GM12878 (cell line): ENCODE results near the gene PTPRC. TPM values are rescaled to one million over a fixed set of nuclear protein-coding genes. Genes with fewer than 3 reads are reported as not detected.

Experiments used
- ATAC-seq: fragments of 200-7000 bp; cut with Tn5 transposase; 3 replicates; pipeline ENCODE4 v1.9.1; 2020; ENCODE audit warnings: mild to moderate bottlenecking, moderate library complexity
- BruUV-seq: library from RNA; stranded (reverse); fragments of 400-500 nt; replicated peaks from 2 replicates; lab custom pipeline; 2021; lab: Mats Ljungman, UMichigan
- CTCF ChIA-PET: fragments of 300-600 bp; sonication (Branson Sonifier 250); formaldehyde crosslinking; extraction: SDS; loops from one replicate; lab custom pipeline; 2021; ENCODE audit warnings: inconsistent platforms; lab: Yijun Ruan, JAX
- POLR2A ChIA-PET: fragments of 350-600 bp; formaldehyde crosslinking; extraction: SDS; loops from one replicate; lab custom pipeline; 2021; ENCODE audit warnings: inconsistent platforms; lab: Charles Lee
- RAD21 ChIA-PET: fragments of 300-600 bp; sonication (Branson Sonifier 250); formaldehyde crosslinking; loops from one replicate; lab custom pipeline; 2023; ENCODE audit warnings: antibody characterized with exemption; ENCODE audit not compliant: unreplicated experiment; lab: Charles Lee
- SMC1A ChIA-PET: fragments of 300-600 bp; sonication (Branson Sonifier 250); formaldehyde crosslinking; loops from one replicate; lab custom pipeline; 2023; ENCODE audit not compliant: unreplicated experiment, uncharacterized antibody; lab: Charles Lee
- DNase-seq: peaks from one replicate; pipeline ENCODE4 v3.0.0-alpha.2; 2011; ENCODE audit warnings: low read depth, low spot score
- FAIRE-seq: peaks from 3 replicates; lab custom pipeline; 2011; peaks lifted over from hg19 to GRCh38; lab: Jason Lieb, UNC
- H2AFZ ChIP-seq: 2 replicates; pipeline ENCODE4 v1.6.0; 2011; ENCODE audit warnings: low read depth, low read length, control low read depth; ENCODE audit not compliant: control insufficient read depth
- H3K27ac ChIP-seq: 2 replicates; pipeline ENCODE4 v1.5.1; 2011; ENCODE audit warnings: control low read depth; ENCODE audit not compliant: control insufficient read depth, insufficient read depth
- H3K27me3 ChIP-seq, 2 experiments: replicated peaks in 1 of 2; 2 replicates each; pipeline versions ENCODE4 v1.6.0 to v1.6.1; 2011; ENCODE audit warnings: low read length in 1 of 2; ENCODE audit not compliant: control insufficient read depth in 2 of 2, insufficient read depth in 2 of 2
- H3K36me3 ChIP-seq, 2 experiments: 2 replicates each; pipeline ENCODE4 v1.5.1; 2011; ENCODE audit warnings: low read length in 1 of 2; ENCODE audit not compliant: control insufficient read depth in 2 of 2, insufficient read depth in 2 of 2
- H3K4me1 ChIP-seq: 2 replicates; pipeline ENCODE4 v1.6.1; 2011; ENCODE audit warnings: mild to moderate bottlenecking, low read length, moderate library complexity, mixed read lengths; ENCODE audit not compliant: control insufficient read depth, insufficient read depth
- H3K4me2 ChIP-seq: 2 replicates; pipeline ENCODE4 v1.6.0; 2011; ENCODE audit warnings: control low read depth; ENCODE audit not compliant: control insufficient read depth, insufficient read depth
- H3K4me3 ChIP-seq: fragments of 200-600 bp; sonication (generic); 2 replicates; pipeline ENCODE4 v1.5.1; 2016
- H3K79me2 ChIP-seq: 2 replicates; pipeline ENCODE4 v1.6.0; 2011; ENCODE audit warnings: low read length; ENCODE audit not compliant: control insufficient read depth, insufficient read depth
- H3K9ac ChIP-seq: 2 replicates; pipeline ENCODE4 v1.8.0; 2011; ENCODE audit warnings: low read length, control low read depth, mixed read lengths; ENCODE audit not compliant: control insufficient read depth, insufficient read depth
- H3K9me3 ChIP-seq: replicated peaks from 3 replicates; pipeline ENCODE4 v1.5.1; 2011; ENCODE audit warnings: mild to moderate bottlenecking, low read length; ENCODE audit not compliant: control insufficient read depth, insufficient read depth
- H4K20me1 ChIP-seq: 2 replicates; pipeline ENCODE4 v1.6.0; 2011; ENCODE audit not compliant: control insufficient read depth, insufficient read depth
- CTCF ChIP-seq, 3 experiments: IDR thresholded peaks in 2 of 3; conservative IDR thresholded peaks in 1 of 3; 2 replicates each; pipeline ENCODE4 v1.5.1; 2011; ENCODE audit warnings: low read depth in 3 of 3, low read length in 3 of 3, mild to moderate bottlenecking in 3 of 3, control low read depth in 2 of 3, moderate library complexity in 2 of 3, inconsistent platforms in 1 of 3, mixed read lengths in 1 of 3; ENCODE audit not compliant: control insufficient read depth in 2 of 3, insufficient read depth in 1 of 3; ENCODE audit errors: extremely low read depth in 1 of 3
- JUNB ChIP-seq: IDR thresholded peaks from 2 replicates; pipeline ENCODE4 v1.6.1; 2016; ENCODE audit warnings: antibody characterized with exemption, mild to moderate bottlenecking
- NFIC ChIP-seq: IDR thresholded peaks from 2 replicates; pipeline ENCODE4 v1.6.1; 2012; ENCODE audit warnings: low read depth, mild to moderate bottlenecking, inconsistent platforms, low read length, moderate library complexity
- POLR2AphosphoS2 ChIP-seq: IDR thresholded peaks from 2 replicates; pipeline ENCODE4 v1.6.1; 2011; ENCODE audit warnings: low read depth, mild to moderate bottlenecking, low read length, improper control_type of control experiment, moderate library complexity
- RAD51 ChIP-seq: fragments of 450-650 bp; IDR thresholded peaks from 2 replicates; pipeline ENCODE4 v1.6.1; 2016; ENCODE audit warnings: moderate library complexity, mild to moderate bottlenecking, inconsistent platforms
- RUNX3 ChIP-seq: IDR thresholded peaks from 2 replicates; pipeline ENCODE4 v1.6.1; 2012; ENCODE audit warnings: low read length, inconsistent platforms
- TAF1 ChIP-seq: IDR thresholded peaks from 2 replicates; pipeline ENCODE4 v1.6.1; 2011; ENCODE audit warnings: mild to moderate bottlenecking, low read depth, low read length, borderline replicate concordance
- WGBS: methylation state at CpG from one replicate; pipeline ENCODE4 v1.1.6; 2016; ENCODE audit warnings: low lambda C conversion rate; ENCODE audit not compliant: insufficient replicate concordance, insufficient coverage; ENCODE audit errors: missing lambda C conversion rate; 5-methylcytosine and 5-hydroxymethylcytosine counted together
- in situ Hi-C: fragments of 300-500 bp; cut with MboI; formaldehyde crosslinking; loops from 9 replicates; pipeline ENCODE4 v1.14.3; 2018; ENCODE audit warnings: mixed read lengths
- intact Hi-C: fragments of 100-400 bp; cut with micrococcal nuclease; formaldehyde crosslinking; loops from one replicate; pipeline ENCODE4 v1.14.2; 2022; ENCODE audit not compliant: unreplicated experiment
- polyA plus RNA-seq, 11 experiments: library from polyadenylated mRNA; depleted of rRNA in 4 of 11; unstranded in 6 of 11; stranded (reverse) in 5 of 11; fragments of >200 nt; fragmentation: Nextera tagmentation in 4 of 11; fragmentation: Illumina TruSeq in 1 of 11; extraction: Ambion mirVana in 4 of 11; extraction: Trizol in 1 of 11; gene quantifications; 1 replicate in 1 of 11; 2 replicates in 10 of 11; pipeline versions ENCODE4 v1.2.1 to v1.2.3, GENCODE V29; 2011 to 2016; ENCODE audit warnings: inconsistent platforms in 2 of 11, missing spikeins in 2 of 11, low read depth in 1 of 11
- total RNA-seq, 4 experiments: library from RNA; depleted of rRNA in 3 of 4; stranded (reverse); fragments of >200 nt in 3 of 4; fragmentation: Illumina TruSeq in 1 of 4; extraction: Trizol in 1 of 4; gene quantifications; 2 replicates each; pipeline versions ENCODE4 v1.2.1 to v1.2.3, GENCODE V29; 2013 to 2021

The PTPRC gene
- total and polyA plus RNA-seq, 10 of the 15 experiments (the other 5 are each of a cell fraction or from before 2014, with no cell fraction given), result 72.9 to 221 (median 118) TPM

- ChIA-PET SMC1A (interaction anchor here (0.7 to 8.4 kb wide), 16 partner anchors 12 to 95 kb away, joined by 3 to 72 read pairs (median 4); partner anchors contain the start of gene PTPRC), CTCF (interaction anchor here (1.0 to 2.6 kb wide), 3 partner anchors 27 to 33 kb away, joined by 3 to 8 read pairs (median 4); no protein-coding TSS in a partner anchor), POLR2A (interaction anchor here (0.9 to 3.2 kb wide), 5 partner anchors 10 to 50 kb away, joined by 3 to 17 read pairs (median 10); partner anchors contain the start of gene PTPRC), RAD21 (interaction anchor here (1.3 to 3.4 kb wide), 6 partner anchors 9 to 51 kb away, joined by 3 to 33 read pairs (median 16); no protein-coding TSS in a partner anchor)
- TF ChIP-seq JUNB, result 0 out of 2 replicates have a peak, but pooled peaks have one; percentile 8
- no peak for TF ChIP-seq RUNX3
- TF ChIP-seq CTCF (IDR thresholded peaks at IDR 0.05 in 2 of 3, conservative IDR thresholded peaks at IDR 0.05 in 1 of 3; ENCODE audit: control insufficient read depth in 2 of 3, extremely low read depth in 1 of 3, insufficient read depth in 1 of 3, low read depth in 3 of 3, low read length in 3 of 3), result no peak
- no peak for TF ChIP-seq POLR2AphosphoS2
- no peak for TF ChIP-seq TAF1
- TF ChIP-seq NFIC, result no peak
- no peak for TF ChIP-seq RAD51
- Histone ChIP-seq H4K20me1 (no peaks in the 10 kb centered on the region), H3K36me3 (peaks cover 0 to 3% of the 10 kb centered on the region in 2 experiments; a peak in 1 of 4 replicates), H3K4me1 (peaks cover 19% of the 10 kb centered on the region), H3K27me3 (no peaks in the 10 kb centered on the region), H3K27ac (peak overlapping the region; percentile 22; the same call in 1 of the 2 replicates), H3K4me2 (peak overlapping the region; percentile 63), H3K9me3 (peaks cover 1% of the 10 kb centered on the region; the same call in 2 of the 3 replicates), H3K4me3 (peak overlapping the region; percentile 9; the same call in 1 of the 2 replicates), H3K9ac (no peak overlapping the region), H3K79me2 (peaks cover 58% of the 10 kb centered on the region), H2AFZ (no peak overlapping the region)
- DNase-seq (no peak), FAIRE-seq (peak; percentile 23), ATAC-seq (peak; percentile 2)
- BruUV-seq, result no TSS peak
- intact Hi-C loops, result loop anchor here (5.0 kb wide), 1 partner anchor 92 kb away; no protein-coding TSS in a partner anchor
- 12% methylated on average over 5 of the region's 5 CpGs for WGBS
- in situ Hi-C loops, result no loop called here
Measured at GRCh38 chr1:198649232-198649967, 10.6 kb downstream of the PTPRC start.
